Hematopoietic multipotent progenitor cell (in vitro differentiated cells): ENCODE measurements around the gene KBTBD12. TPM values are rescaled to one million over a fixed set of nuclear protein-coding genes. Genes with fewer than 3 reads are reported as not detected.

Experiments
- DNase-seq, 3 donors: peaks; one replicate each; pipeline ENCODE4 v3.0.0-alpha.2; 2011 to 2015; ENCODE audit warnings: low read depth in 2 of 3, low spot score in 2 of 3
- total RNA-seq: library from RNA; depleted of rRNA; stranded (reverse); fragments of >200 nt; gene quantifications from one replicate; pipeline ENCODE4 v1.2.3, GENCODE V29; 2012

Gene KBTBD12
- total RNA-seq, 1 donor, result 0.27 TPM

GRCh38 chr3:127949446-127950055 is 34.5 kb downstream of the KBTBD12 start:
- no peak for DNase-seq

GRCh38 chr3:127951276-127951675 is 36.2 kb downstream of the KBTBD12 start:
- no peak for DNase-seq

GRCh38 chr3:127953091-127954035 is 38.3 kb downstream of the KBTBD12 start:
- DNase-seq, result no peak

DNA sequence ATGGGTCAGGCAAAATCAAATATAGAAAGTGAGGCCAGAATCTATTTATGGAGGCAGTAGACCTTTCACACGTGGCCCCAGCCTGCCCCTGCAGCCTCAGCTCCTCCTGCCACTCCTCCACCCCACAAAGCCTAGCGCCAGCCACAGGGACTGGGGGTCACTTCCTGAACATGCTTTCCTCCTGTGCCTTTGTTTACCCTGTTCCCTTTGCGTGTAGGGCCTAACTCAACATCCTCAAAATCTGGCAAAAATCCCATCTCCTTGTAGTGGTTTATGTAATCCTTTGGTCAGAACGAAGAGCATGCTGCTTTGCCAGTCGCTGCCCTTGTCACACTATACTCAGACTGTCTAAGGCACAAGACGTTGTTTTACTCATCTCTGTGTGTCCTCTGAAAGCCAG is 39.6 kb downstream of the KBTBD12 start:
- DNase-seq, result no peak

GRCh38 chr3:127955728-127956127 is 40.7 kb downstream of the KBTBD12 start:
- no peak for DNase-seq

DNA sequence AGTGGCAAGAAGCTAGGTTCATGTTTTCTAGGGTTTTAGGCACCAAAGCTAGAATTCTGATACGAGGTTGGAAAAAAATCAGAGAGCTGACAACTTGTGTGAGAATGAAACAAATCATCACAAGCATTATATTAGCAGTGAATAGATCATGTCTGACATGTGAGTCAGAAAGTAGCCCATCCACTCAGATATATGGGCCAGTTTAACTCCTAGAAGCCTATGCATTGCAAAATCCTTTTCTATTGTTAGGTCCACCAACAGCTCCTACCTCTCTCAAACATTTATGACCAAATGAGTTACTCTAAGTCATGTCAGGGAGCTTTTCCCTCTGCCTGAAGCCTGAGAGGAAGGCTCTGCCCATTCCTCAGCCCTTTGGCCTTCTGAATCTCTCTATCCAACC is 44.0 kb downstream of the KBTBD12 start:
- DNase-seq, result no peak

GRCh38 chr3:127959873-127960272 is 44.8 kb downstream of the KBTBD12 start:
- DNase-seq, result peak in 2 of 3 donors; percentile 35 to 47

GRCh38 chr3:127960421-127960965 is 45.5 kb downstream of the KBTBD12 start:
- no peak for DNase-seq

GRCh38 chr3:127961124-127961523 is 46.1 kb downstream of the KBTBD12 start:
- DNase-seq, result no peak

GRCh38 chr3:127961963-127962362 is 46.9 kb downstream of the KBTBD12 start:
- no peak for DNase-seq

DNA sequence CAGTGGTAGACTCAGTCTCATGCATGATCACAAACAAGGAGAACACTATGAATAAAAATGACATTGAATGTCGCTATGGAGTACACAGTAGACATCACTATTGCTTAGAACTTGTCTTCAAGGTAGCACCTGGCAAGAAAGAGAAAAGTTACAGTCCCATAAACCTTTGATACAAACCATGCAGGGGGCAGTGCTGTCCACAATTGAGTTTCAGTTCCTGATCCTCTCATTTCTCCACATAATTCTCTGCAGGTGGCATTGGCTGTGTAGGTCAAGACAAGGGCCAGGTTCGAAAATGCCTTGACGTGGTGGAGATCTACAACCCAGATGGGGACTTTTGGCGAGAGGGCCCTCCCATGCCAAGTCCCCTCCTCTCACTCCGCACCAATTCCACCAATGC is 47.9 kb downstream of the KBTBD12 start:
- no peak for DNase-seq

- DNase-seq, result no peak
Measured at GRCh38 chr3:127964053-127964452, 49.0 kb downstream of the KBTBD12 start.

GRCh38 chr3:127964816-127965215 is 49.8 kb downstream of the KBTBD12 start:
- no peak for DNase-seq

DNA sequence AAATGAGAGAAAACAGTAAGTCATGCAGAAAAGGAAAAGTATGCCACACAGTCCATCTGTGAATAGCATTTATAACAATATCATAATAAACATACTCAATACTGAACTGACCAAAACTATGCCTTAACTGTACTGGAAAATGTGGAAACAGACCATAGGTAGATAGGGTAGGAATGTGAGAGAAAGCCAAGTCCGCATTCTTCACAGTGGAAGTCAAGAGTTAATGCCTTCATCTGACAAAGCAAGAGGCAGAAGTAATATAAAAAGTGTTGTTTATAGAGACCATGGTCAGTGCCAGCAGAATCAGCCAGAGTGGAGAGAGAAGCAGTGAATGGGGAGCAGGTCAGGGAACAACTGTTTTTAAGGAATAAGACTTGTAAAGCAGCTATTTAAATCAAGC is 52.3 kb downstream of the KBTBD12 start:
- DNase-seq, result no peak

GRCh38 chr3:127970966-127971592 is 56.0 kb downstream of the KBTBD12 start:
- peak in 2 of 3 donors; percentile 11 to 35 for DNase-seq

- no peak for DNase-seq
Measured at GRCh38 chr3:127974226-127974625, 59.2 kb downstream of the KBTBD12 start.

- DNase-seq, result no peak
Measured at GRCh38 chr3:127975153-127976029, 60.4 kb downstream of the KBTBD12 start.

GRCh38 chr3:127978636-127979035 is 63.6 kb downstream of the KBTBD12 start:
- no peak for DNase-seq

GRCh38 chr3:127979473-127979872 is 64.4 kb downstream of the KBTBD12 start:
- DNase-seq, result no peak

DNA sequence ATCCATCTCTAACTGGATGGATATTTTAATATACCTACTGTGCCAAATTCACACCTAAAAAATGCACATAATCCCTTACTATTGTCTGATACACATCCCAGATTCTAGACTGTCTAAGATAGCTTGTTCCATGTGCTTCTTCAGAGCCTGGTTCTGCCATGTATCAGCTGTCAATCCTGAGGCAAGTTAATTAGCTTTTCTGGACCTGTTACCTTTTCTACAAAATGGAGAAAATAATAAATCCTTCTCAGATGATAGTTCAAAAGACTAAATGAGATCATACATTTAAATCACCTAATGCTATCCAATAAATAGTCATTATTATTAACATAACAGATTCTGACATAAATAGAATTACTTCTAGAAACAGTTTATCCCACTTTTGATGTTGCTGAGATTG is 66.1 kb downstream of the KBTBD12 start:
- DNase-seq, result no peak
